ENCODE results near the gene RAD9A. TPM values are rescaled to one million over a fixed set of nuclear protein-coding genes. Genes with fewer than 3 reads are reported as not detected.

The RAD9A gene
- total RNA-seq, result 10 to 100 TPM; 59.5 to 60.4 TPM

- POLR2A ChIA-PET, result interaction anchor here (0.5 to 2.6 kb wide), 15 partner anchors 10 to 121 kb away, joined by 3 to 33 read pairs (median 4); partner anchors contain the start of genes PPP1CA, PTPRCAP, RPS6KB2 and TBC1D10C
Measured at GRCh38 chr11:67391304-67392182, at the start of gene RAD9A. Gene RAD9A, plus strand, starts transcription at chr11:67391986. Its CDS starts 59 bp downstream, at chr11:67392045.

GRCh38 chr11:67344264-67344663 is 47.5 kb upstream of the RAD9A start:
- Mint-ChIP-seq H3K27ac (peak overlapping the region; percentile 78), H3K36me3 (ENCODE audit: low read depth) (no peaks in the 10 kb centered on the region), H3K4me1 (ENCODE audit: low read depth) (peaks cover 27% of the 10 kb centered on the region), H3K9me3 (ENCODE audit: insufficient read depth) (no peaks in the 10 kb centered on the region), H3K4me3 (no peak overlapping the region), H3K27me3 (ENCODE audit: low read depth) (no peaks in the 10 kb centered on the region)
- ATAC-seq, result peak; percentile 63
- peak; percentile 44 for DNase-seq
- ChIA-PET CTCF (interaction anchor here (1.1 to 18.5 kb wide), 7 partner anchors 10 to 82 kb away, joined by 3 to 196 read pairs (median 14); partner anchors contain the start of gene POLD4), POLR2A (interaction anchor here (0.9 to 1.8 kb wide), 2 partner anchors 9 to 21 kb away, joined by 4 to 6 read pairs; partner anchors contain the start of gene POLD4)

More at GRCh38 chr11:67391304-67392182, at the start of gene RAD9A:
- ATAC-seq (peak; percentile 82), DNase-seq (peak; percentile 96)
- CTCF ChIA-PET, result interaction anchor here (0.7 to 31.4 kb wide), 11 partner anchors 9 to 129 kb away, joined by 3 to 998 read pairs (median 7); partner anchors contain the start of genes PITPNM1, POLD4, PPP1CA and PTPRCAP
- Mint-ChIP-seq H3K36me3 (ENCODE audit: low read depth) (peaks cover 32% of the 10 kb centered on the region), H3K27me3 (ENCODE audit: low read depth) (no peaks in the 10 kb centered on the region), H3K27ac (peak within 1 kb of the TSS; percentile 83), H3K4me3 (peak within 1 kb of the TSS; percentile 97), H3K4me1 (ENCODE audit: low read depth) (peaks cover 51% of the 10 kb centered on the region), H3K9me3 (ENCODE audit: insufficient read depth) (no peaks in the 10 kb centered on the region)

DNA sequence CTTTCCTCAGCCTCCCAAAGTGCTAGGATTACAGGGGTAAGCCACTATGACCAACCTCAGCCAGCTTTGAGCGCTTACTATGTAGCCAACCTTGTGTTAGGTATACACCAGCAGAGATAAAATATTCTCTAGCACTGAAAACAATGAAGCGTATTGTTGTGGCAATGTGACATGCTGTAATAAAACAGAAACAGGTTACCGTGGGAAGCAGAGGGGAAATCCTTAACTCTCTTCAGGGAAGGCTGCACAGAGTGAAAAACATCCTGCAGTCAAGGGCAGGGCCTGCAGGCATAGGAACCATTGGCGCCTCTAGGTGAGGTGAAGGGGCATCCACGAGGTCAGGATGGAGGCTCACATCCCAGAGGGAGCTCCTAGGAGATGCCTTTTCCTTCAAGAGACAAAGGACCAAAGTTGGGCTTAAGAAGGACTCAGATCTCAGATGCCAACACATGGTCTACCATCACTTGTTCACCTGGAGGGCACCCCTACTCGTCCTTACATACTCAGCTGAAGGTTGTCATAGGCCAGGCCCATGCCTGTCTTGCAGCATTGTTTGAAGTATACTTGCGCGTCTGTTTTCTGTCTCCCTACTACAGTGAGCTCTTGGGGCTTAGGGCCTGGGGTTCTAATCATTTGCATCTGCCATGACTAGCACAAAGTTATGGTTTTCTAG is 46.4 kb upstream of the RAD9A start:
- Mint-ChIP-seq H3K4me3 (no peak overlapping the region), H3K9me3 (ENCODE audit: insufficient read depth) (no peaks in the 10 kb centered on the region), H3K36me3 (ENCODE audit: low read depth) (no peaks in the 10 kb centered on the region), H3K27me3 (ENCODE audit: low read depth) (no peaks in the 10 kb centered on the region), H3K4me1 (ENCODE audit: low read depth) (peaks cover 27% of the 10 kb centered on the region), H3K27ac (peak overlapping the region; percentile 1)
- ChIA-PET POLR2A (interaction anchor here (0.7 to 2.0 kb wide), 9 partner anchors 8 to 159 kb away, joined by 3 to 7 read pairs (median 4); partner anchors contain the start of gene POLD4), CTCF (interaction anchor here (0.7 to 18.5 kb wide), 35 partner anchors 9 to 284 kb away, joined by 3 to 196 read pairs (median 6); partner anchors contain the start of genes CLCF1, GSTP1, KDM2A and NUDT8)
- DNase-seq, result no peak
- ATAC-seq, result peak; percentile 34

- ChIA-PET CTCF (interaction anchor here (0.7 to 18.5 kb wide), 37 partner anchors 8 to 283 kb away, joined by 3 to 196 read pairs (median 6); partner anchors contain the start of genes CLCF1, GSTP1, KDM2A and NUDT8), POLR2A (interaction anchor here (0.6 to 2.0 kb wide), 11 partner anchors 16 to 159 kb away, joined by 3 to 7 read pairs (median 4); partner anchors contain the start of genes ANKRD13D and RAD9A)
- H3K9me3 Mint-ChIP-seq (ENCODE audit: insufficient read depth), result no peaks in the 10 kb centered on the region
- no peaks in the 10 kb centered on the region for H3K27me3 Mint-ChIP-seq (ENCODE audit: low read depth)
- no peak for DNase-seq
- peaks cover 30% of the 10 kb centered on the region for H3K4me1 Mint-ChIP-seq (ENCODE audit: low read depth)
- peaks cover 2% of the 10 kb centered on the region for H3K36me3 Mint-ChIP-seq (ENCODE audit: low read depth)
- peak overlapping the region; percentile 21 for H3K27ac Mint-ChIP-seq
- no peak overlapping the region for H3K4me3 Mint-ChIP-seq
- peak; percentile 51 for ATAC-seq
Measured at GRCh38 chr11:67345920-67346819, 45.6 kb upstream of the RAD9A start.

GRCh38 chr11:67347964-67348749 is 43.6 kb upstream of the RAD9A start:
- H3K9me3 Mint-ChIP-seq (ENCODE audit: insufficient read depth), result no peaks in the 10 kb centered on the region
- no peaks in the 10 kb centered on the region for H3K27me3 Mint-ChIP-seq (ENCODE audit: low read depth)
- ATAC-seq (no peak), DNase-seq (no peak)
- peaks cover 8% of the 10 kb centered on the region for H3K36me3 Mint-ChIP-seq (ENCODE audit: low read depth)
- POLR2A ChIA-PET, result no interaction called here
- H3K27ac Mint-ChIP-seq, result no peak overlapping the region
- CTCF ChIA-PET, result interaction anchor here (0.8 to 18.5 kb wide), 8 partner anchors 6 to 86 kb away, joined by 3 to 998 read pairs (median 68); partner anchors contain the start of genes CLCF1, POLD4 and RAD9A
- H3K4me3 Mint-ChIP-seq, result no peak overlapping the region
- peaks cover 43% of the 10 kb centered on the region for H3K4me1 Mint-ChIP-seq (ENCODE audit: low read depth)

GRCh38 chr11:67349036-67349435 is 42.8 kb upstream of the RAD9A start:
- ChIA-PET POLR2A (no interaction called here), CTCF (interaction anchor here (0.8 to 18.4 kb wide), 5 partner anchors 11 to 87 kb away, joined by 3 to 998 read pairs (median 3); partner anchors contain the start of genes CLCF1 and RAD9A)
- no peak for DNase-seq
- Mint-ChIP-seq H3K4me3 (no peak overlapping the region), H3K27me3 (ENCODE audit: low read depth) (no peaks in the 10 kb centered on the region), H3K36me3 (ENCODE audit: low read depth) (peaks cover 8% of the 10 kb centered on the region), H3K27ac (no peak overlapping the region), H3K9me3 (ENCODE audit: insufficient read depth) (no peaks in the 10 kb centered on the region), H3K4me1 (ENCODE audit: low read depth) (peaks cover 46% of the 10 kb centered on the region)
- ATAC-seq, result no peak

GRCh38 chr11:67349457-67349856 is 42.3 kb upstream of the RAD9A start:
- no peaks in the 10 kb centered on the region for H3K27me3 Mint-ChIP-seq (ENCODE audit: low read depth)
- DNase-seq, result no peak
- H3K27ac Mint-ChIP-seq, result peak overlapping the region; percentile 7
- peaks cover 47% of the 10 kb centered on the region for H3K4me1 Mint-ChIP-seq (ENCODE audit: low read depth)
- ChIA-PET POLR2A (no interaction called here), CTCF (interaction anchor here (0.8 to 18.4 kb wide), 7 partner anchors 11 to 87 kb away, joined by 3 to 998 read pairs (median 4); partner anchors contain the start of genes CLCF1, PPP1CA and RAD9A)
- no peak overlapping the region for H3K4me3 Mint-ChIP-seq
- H3K9me3 Mint-ChIP-seq (ENCODE audit: insufficient read depth), result no peaks in the 10 kb centered on the region
- no peak for ATAC-seq
- peaks cover 8% of the 10 kb centered on the region for H3K36me3 Mint-ChIP-seq (ENCODE audit: low read depth)

DNA sequence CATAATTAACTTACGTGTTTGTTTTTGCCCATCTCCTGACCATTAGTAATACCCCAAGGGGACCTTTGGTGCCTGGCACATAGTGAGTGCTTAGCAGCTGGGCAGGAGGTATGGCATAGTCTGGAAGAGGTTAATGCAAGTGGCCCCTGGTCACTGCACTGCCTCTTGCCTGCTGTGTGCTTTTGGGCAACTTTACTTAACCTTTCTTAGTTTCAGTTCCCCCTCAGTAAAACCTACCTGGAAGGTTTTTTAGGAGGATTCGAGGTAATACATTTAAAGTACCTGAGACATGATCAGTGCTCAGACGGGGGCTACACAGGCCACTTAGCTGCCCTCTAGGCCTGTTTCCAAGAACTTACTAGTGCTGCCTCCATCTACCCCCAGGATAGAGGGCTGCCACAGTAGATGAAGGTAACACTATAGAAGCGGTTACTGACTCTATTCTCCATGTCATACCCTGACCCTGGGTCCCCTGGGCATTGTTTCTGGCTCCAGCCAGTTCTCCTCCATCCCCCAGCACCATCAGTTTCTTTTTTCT is 41.8 kb upstream of the RAD9A start:
- CTCF ChIA-PET, result interaction anchor here (1.0 to 18.4 kb wide), 9 partner anchors 11 to 265 kb away, joined by 3 to 998 read pairs (median 53); partner anchors contain the start of genes CLCF1, PPP1CA and RAD9A
- no peak for ATAC-seq
- Mint-ChIP-seq H3K36me3 (ENCODE audit: low read depth) (peaks cover 8% of the 10 kb centered on the region), H3K4me1 (ENCODE audit: low read depth) (peaks cover 47% of the 10 kb centered on the region), H3K27me3 (ENCODE audit: low read depth) (no peaks in the 10 kb centered on the region), H3K4me3 (no peak overlapping the region), H3K27ac (no peak overlapping the region), H3K9me3 (ENCODE audit: insufficient read depth) (no peaks in the 10 kb centered on the region)
- DNase-seq, result no peak
- POLR2A ChIA-PET, result no interaction called here

DNA sequence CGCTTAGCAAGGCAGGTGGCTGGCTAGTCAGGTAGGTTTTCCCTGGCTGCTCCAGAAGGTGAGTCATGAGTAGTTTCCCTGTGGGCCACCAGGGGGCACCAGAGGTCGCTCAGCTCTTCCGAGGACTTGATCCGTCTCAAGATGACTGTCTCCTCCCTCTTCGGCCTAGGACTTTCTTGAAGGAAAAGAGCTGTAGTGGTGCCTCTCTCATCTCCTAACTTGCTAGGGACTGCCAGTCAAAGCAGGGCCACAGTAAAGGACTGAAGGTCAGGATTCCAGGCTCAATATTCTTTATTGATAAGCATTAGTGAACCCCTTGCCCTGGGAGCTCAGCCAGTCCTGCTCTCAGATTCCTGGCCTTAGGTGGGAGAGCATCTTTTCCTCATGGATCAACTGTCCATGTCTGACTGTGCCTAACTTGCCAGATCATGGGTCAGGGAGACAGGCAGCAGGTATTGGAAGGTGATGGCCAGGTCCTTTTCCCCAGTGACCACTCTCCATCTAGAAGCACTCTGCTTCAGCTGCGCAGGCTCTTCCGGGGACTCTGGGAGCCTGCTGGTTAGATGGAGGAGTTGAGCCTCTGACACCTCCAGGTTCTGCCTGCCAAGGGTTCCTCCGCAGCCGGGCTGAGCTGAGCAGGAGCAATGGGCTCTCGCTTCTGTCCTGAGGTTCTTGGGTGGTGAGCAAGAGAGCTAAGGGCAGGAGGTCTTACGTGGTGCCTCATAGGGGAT is 40.3 kb upstream of the RAD9A start:
- CTCF ChIA-PET, result interaction anchor here (0.6 to 18.4 kb wide), 35 partner anchors 12 to 298 kb away, joined by 3 to 998 read pairs (median 4); partner anchors contain the start of genes AIP, CLCF1, NUDT8 and PPP1CA
- ATAC-seq, result no peak
- Mint-ChIP-seq H3K36me3 (ENCODE audit: low read depth) (peaks cover 8% of the 10 kb centered on the region), H3K9me3 (ENCODE audit: insufficient read depth) (no peaks in the 10 kb centered on the region), H3K4me3 (peak overlapping the region; percentile 66), H3K4me1 (ENCODE audit: low read depth) (peaks cover 37% of the 10 kb centered on the region), H3K27me3 (ENCODE audit: low read depth) (no peaks in the 10 kb centered on the region), H3K27ac (peak overlapping the region; percentile 75)
- POLR2A ChIA-PET, result interaction anchor here (0.7 to 2.8 kb wide), 4 partner anchors 26 to 89 kb away, joined by 3 to 28 read pairs (median 6); no protein-coding TSS in a partner anchor
- DNase-seq, result peak; percentile 72
